Measurements from ENCODE around the gene JMJD7.

Gene JMJD7

GRCh38 chr15:41869770-41870688 lies 42.1 kb downstream of the JMJD7 start:
- DNase-seq, result no peak

DNA sequence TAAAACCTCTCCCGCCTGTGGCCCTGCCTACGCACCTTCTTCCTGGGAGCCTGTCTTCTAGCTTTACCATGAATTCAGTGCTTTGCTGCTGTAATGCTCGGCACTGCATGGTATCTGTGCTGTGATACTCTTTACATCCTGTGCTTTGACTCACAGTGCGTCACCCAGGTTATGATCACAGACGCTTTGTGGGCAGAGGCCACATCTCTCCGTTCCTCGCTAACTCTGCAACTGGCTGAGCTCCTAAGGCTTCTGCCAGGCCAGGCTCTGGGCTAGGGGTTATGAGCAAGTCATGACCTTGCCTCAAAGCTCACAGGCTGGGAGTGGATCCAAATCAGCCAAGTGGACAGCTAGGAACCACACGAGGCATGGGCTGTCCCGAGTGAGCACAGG lies 42.8 kb downstream of the JMJD7 start:
- no peak for DNase-seq

DNA sequence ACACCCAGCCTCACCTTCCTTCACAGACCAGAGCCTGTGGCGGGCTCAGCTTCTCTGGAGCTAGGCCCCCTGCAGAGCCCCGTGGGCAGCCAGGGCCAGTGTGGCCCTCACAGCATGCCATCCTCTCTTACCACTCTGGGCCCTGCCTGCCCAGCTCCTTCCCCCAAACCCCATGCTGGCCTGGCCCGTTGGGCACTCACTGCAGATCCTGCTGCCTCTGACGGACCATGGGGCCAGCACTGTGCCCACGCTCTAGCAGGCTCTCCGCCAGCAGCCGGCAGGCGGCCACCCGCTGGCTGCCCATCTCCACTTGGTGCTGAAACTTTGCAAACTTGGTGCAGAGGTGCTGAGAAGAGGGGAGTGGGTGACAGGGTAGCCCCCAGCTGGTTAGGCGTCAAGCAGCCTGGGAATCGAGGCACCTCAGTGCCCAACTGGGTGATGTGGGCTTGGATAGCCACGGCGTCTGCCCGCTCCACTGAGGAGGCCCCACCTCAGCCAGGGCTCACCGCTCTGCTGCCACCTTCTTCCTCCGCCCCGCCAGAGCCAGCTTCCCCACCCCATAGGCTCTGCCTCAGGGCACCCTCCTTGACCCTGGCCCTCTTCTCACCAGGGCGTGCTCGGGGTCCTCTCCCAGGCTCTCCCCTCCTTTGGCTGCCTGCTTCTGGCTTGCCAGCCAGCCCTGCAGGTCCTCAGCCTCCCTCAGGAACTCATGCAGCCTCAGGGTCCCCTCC lies 43.4 kb downstream of the JMJD7 start:
- DNase-seq, result no peak

DNA sequence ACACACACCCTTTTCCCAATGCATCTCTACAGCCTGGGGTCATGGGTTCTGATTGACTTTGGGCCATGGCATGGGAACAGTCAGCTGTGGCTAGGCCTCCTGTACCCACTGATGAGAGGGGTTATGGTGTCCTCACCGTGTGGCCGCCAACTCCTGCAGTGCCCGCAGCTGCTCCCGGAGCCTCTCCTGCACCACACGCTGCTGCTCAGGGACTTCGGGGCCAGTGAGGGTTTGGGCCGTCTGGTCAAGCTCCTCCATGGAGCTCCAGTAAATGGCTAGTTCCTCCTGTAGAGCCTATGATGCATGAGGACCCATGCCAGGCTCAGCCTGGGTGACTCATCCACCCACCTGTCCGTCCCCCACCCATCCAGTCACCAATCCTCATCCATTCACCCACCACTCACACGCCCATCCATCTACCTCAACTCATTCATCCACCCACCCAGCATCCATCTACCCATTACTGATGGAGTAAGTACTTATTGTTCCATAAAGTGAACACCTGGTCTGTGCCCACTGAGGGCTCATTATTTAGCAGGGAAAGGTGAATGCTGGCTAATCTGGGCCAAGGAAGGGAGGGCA lies 44.4 kb downstream of the JMJD7 start:
- DNase-seq, result no peak

- no peak for DNase-seq
Measured at GRCh38 chr15:41873711-41874110, 45.8 kb downstream of the JMJD7 start.

DNA sequence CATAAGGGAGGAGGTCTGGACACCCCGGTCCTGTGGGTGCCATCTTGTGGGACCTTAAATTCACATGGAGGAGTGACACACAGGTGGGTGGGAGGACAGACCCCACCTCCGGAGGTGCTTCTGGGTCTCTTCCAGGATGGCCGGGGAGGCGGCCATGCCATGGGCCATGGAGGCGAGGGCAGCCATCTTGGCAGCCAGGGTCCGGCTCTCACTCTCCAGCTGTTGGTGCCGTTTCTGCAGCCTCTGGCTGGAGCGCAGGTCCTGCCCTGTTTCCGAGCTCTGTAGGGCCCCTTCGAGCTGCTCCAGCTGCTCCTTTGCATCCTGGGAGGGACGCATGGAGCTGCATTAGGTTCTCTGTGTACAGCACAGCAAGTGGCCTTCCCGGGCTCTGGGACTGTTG lies 46.8 kb downstream of the JMJD7 start:
- no peak for DNase-seq

- no peak for DNase-seq
Measured at GRCh38 chr15:41876007-41876406, 48.1 kb downstream of the JMJD7 start.

- no peak for DNase-seq
Measured at GRCh38 chr15:41876689-41877088, 48.8 kb downstream of the JMJD7 start.

- DNase-seq, result no peak
Measured at GRCh38 chr15:41877631-41878354, 49.9 kb downstream of the JMJD7 start.

DNA sequence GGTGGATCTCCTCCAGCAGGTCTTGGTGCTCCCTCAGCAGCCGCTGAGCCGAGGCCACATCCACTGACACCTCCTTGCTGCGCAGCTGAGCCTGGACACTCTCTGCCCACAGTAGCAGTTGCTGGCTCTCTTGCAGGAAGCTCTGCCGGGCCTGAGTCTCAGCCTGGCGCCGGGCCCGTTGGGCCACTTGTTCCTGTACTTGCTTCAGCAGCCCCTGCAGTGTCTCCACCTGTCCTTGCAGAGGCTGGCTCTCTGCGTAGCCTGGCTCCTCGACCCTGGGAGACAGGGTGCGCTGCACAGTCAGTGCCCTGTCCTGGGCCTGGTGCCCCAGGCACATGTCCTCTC lies 50.4 kb downstream of the JMJD7 start:
- no peak for DNase-seq

DNA sequence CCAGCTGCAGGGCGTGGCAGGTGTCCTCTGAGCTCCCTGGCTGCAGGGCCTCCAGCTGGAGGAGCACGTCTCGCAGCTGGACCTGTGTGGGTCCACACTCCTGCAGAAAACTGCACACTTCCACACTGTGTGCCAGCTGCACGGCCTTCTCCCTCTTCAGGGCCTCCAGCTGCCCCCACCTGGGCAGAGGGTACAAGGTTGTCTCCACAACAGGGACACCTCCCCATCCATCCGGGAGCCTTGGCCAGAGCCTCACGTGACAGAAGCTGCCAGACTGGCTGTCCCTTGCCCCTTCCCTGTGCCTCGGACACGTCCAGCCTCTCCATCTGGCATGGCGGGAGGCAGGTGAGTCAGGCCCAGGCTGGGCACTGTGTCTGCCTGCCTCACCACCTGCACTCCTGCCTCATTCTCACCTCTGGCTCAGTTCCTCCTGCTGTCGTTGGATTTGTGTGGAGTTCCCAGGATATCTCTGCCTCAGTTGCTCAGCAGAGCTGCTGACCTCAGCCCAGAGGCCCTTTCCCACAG lies 51.5 kb downstream of the JMJD7 start:
- no peak for DNase-seq

- DNase-seq, result no peak
Measured at GRCh38 chr15:41880156-41880877, 52.4 kb downstream of the JMJD7 start.

DNA sequence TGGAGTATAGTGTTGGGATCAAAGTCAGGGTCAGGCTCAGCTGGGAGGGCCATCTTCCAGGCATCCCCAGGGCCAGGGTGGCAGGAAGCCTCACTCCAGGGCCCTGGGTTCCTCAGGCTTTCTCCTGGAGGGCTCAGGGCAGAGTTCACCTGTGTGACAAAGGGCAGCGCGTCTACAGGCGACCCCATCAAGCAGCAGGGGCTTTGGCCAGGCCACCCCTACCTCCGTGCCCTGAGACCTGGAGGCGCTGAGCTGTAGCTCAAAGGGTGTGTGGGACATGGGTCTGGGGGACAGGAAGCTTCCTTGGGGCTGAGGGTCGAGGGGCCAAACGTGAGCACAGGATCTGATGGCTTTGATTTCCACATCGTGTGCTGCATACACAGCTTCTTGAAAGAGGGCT lies 53.2 kb downstream of the JMJD7 start:
- DNase-seq, result no peak

- DNase-seq, result no peak
Measured at GRCh38 chr15:41881550-41881919, 53.6 kb downstream of the JMJD7 start.

GRCh38 chr15:41881920-41882688 lies 54.2 kb downstream of the JMJD7 start:
- no peak for DNase-seq

DNA sequence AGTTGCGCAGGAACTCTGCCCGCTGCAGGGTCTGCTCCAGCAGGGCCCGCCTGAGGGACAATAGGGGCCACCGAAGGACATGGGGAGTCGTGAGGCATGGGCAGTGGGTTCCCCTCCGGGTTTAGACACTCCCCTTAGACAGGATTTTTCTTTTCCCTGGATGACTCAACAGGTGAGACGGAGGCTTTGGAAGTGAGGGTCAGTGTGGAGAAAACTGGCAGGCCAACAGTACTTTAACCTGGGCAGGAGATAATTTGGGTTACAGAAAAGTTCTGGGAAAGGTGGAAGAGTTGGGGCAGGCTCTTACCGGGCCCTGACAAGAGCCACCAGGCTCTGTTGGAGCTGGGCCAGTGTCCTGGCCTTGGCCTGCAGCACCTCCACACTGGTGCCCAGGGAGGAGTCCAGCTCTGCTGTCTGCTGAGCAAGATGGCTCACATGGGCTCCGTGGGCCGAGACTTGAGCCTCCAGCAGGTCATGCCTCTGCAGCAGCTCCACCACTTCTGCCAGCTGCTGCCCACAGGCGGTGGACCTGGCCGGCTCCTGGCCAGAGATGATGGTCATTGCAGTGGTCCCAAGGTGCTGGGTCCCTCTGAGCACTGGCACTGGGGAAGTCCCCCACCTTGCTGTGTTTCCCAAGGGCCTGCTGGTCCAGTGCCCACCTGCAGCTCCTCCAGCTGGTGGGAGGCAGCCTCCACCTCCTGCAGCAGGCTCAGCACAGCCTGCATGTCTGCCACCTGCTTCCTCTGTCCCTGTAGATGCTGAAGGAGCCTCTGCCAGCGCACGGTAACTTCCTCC lies 55.0 kb downstream of the JMJD7 start:
- no peak for DNase-seq

- no peak for DNase-seq
Measured at GRCh38 chr15:41883484-41883825, 55.6 kb downstream of the JMJD7 start.

DNA sequence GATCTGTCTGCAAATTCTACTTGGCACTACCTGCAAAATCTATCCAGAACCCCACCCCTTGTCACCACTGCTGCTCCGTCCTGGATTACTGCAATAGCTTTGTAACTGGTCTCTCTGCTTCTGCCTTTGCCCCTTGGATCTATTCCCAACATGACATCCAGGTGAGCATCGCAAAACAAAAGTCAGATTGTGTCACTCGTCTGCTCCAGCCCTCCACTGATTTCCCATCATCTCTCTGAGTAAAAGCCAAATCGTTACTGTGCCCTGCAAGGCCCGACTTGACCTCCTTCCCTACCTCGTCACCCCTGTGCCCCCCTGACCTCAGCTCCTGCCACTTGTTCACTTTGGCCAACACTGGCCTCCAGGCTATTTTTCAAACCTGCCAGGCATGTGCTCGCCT lies 56.6 kb downstream of the JMJD7 start:
- DNase-seq, result no peak

DNA sequence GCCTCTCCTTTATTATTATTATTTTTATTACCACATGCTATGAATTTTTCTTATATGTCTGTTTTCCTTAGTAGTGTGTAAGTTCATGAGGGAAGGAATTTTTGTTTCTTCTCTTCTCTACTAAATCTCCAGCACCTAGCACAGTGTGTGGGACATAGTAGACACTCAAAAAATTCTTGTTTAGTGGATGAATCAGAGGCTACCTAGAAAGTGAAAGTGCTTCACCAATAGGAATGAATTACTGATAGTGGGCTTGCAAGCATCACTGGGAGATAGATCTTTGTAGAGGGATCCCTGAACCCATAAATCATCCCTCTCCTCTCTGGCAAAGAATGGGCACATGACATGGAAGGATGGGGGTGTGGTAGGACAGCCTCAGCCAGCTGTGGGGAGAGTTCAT lies 57.4 kb downstream of the JMJD7 start:
- no peak for DNase-seq

- no peak for DNase-seq
Measured at GRCh38 chr15:41885841-41886240, 57.9 kb downstream of the JMJD7 start.

- DNase-seq, result no peak
Measured at GRCh38 chr15:41886741-41887140, 58.8 kb downstream of the JMJD7 start.
